GM12892 (cell line): ENCODE results near the gene SGF29.

ENCODE experiments used
- POLR2A ChIP-seq: IDR thresholded peaks from 2 replicates; pipeline ENCODE4 v1.6.1; 2011; ENCODE audit warnings: low read depth, low read length, control low read depth
- POLR2AphosphoS5 ChIP-seq: IDR thresholded peaks from 2 replicates; pipeline ENCODE4 v1.6.1; 2011; ENCODE audit warnings: low read depth, low read length, control low read depth
- TAF1 ChIP-seq: IDR thresholded peaks from 2 replicates; pipeline ENCODE4 v1.6.1; 2011; ENCODE audit warnings: low read depth, mild to moderate bottlenecking, control low read depth, low read length, borderline replicate concordance

GRCh38 chr16:28585674-28586073, 32.0 kb downstream of the SGF29 start:
- TF ChIP-seq POLR2A (no peak), POLR2AphosphoS5 (no peak), TAF1 (no peak)
